GM18870 (cell line): Measurements from ENCODE around the gene WDR82.
A peak's percentile ranks its signal among the peaks of the same experiment; 100 is the strongest.

Experiments
- ATAC-seq: cut with Tn5 transposase; IDR thresholded peaks from one replicate; pipeline ENCODE4 v1.9.1; 2021; ENCODE audit warnings: moderate library complexity; ENCODE audit not compliant: unreplicated experiment

The WDR82 gene

DNA sequence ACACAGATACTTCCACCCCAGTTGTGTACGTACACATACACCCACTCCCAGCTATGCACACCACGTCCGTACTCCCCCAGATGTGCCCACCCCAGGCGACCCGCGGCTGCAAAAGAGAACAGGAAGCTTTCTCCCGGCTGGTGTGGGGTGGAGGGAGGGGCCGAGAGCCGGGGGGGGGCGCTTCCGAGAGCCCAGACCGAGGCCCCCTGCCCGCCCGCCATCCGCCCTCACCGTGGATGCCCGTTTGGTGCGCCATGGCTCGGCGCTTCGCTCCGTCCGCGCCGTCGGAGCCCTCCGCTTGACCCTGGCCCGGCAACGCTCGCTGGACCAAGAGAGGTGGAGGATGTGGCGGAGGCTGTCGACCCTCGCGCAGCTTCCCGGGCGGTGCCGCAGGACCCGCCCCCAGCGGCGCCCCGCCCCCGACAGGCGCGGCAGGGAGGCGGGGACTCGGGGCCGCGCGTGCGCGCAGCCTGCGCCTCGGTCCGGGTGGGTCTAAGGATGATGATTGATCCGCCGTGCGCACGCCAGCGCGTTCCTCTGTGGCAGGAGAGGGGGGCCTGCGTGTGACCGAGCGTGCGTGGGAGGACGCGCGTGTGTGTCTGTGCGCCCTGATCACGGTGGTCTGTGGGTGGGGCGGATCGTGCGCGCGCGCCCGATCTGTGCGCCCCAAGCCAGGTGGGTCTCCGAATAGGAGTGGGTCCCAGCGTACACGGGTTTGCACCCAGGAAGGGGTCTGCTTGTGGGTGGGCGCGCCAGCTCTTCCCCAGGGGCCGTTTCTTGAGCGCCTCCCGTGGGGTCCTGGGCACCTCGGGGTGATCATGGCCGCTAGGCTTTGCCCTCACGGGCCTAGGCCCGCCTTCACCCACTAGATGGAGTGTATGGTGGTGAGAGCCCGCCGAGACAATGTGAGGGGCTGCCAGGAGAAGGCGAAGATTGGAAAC lies 39.4 kb downstream of the WDR82 start, which contains the start of gene TWF2:
TSS of gene TWF2 (minus strand) at position 398 of the 941 bp plus-strand sequence. CDS start at position 256, 142 bp downstream.
- ATAC-seq = peak; percentile 48

GRCh38 chr3:52238193-52238760 lies 40.2 kb downstream of the WDR82 start:
- ATAC-seq = peak; percentile 13

GRCh38 chr3:52237657-52238172 lies 40.7 kb downstream of the WDR82 start:
- no peak for ATAC-seq

DNA sequence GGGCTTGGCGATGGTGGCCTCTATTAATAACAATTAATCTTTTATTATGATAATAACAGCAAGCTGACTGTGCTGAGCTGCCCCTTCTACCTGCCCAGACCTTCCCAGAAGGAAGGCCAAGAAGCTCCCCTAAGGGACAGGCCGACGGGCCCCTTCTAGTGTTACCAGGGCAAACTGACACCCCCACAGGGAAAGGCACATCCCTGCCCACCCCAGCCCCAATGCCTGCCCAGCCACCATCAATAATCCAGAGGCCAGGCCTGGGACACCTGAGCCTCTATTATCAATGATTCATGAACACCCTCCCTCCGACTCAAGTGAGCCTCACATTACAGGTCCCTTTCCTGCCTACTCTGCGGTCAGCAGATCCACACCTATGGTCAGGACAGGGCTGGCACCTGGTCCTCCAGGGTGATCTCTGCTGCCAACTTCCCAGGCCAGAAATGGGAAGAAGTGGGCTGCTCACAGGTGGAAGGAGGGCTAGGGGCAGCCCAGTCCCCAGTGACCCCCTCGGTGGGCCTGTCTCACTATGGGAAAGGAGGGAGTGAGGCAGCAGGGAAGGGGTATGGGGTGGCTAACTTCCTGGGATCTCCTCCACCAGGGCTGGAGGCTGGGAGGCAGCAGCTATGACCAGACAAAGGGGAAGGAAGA lies 41.3 kb downstream of the WDR82 start:
- ATAC-seq = no peak

- no peak for ATAC-seq
Observed at GRCh38 chr3:52236424-52236886, 42.0 kb downstream of the WDR82 start.

DNA sequence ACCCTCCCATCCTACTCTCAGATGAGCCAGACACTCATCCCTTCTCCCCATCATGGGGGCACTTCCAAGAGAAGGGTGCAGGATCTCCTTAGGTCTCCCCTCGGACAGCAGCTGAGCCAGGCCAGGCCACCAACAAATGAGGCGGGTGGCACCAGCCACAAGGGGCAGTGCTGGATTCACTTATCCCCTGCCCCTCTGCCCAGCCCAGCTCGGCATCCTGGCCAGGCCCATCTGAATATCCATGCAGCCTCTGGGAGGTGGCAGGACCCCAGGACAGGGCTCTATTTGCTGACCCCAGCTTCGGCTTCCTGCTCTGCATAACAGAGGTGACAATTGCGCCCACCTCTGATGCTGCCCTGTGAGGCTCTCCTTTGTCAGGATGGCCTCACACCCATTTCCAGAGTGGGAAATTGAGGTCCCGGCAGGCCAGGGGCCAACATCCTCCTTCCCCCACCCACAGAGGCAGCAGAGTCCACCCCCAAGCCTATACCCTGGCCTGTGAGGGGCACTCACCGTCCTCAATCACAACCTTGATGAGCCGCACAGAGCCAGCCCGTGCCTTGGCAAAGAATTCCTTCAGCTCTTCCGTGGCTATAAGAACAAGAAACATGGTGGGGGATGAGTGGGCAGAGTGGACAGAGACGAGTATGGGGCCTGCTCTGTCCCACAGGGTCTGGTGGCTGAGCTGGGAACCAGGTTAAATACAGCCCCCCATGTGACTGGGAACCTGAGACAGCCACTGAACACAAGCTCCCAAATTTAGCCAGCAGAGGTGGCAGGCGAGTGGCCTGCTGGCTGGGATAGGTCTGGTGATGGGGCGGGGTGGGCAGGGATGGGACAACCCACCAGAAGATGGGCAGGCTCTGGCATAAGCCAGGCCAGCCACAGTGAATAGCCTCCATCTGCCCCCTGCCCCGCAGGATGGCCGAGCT lies 43.7 kb downstream of the WDR82 start:
- ATAC-seq = no peak

DNA sequence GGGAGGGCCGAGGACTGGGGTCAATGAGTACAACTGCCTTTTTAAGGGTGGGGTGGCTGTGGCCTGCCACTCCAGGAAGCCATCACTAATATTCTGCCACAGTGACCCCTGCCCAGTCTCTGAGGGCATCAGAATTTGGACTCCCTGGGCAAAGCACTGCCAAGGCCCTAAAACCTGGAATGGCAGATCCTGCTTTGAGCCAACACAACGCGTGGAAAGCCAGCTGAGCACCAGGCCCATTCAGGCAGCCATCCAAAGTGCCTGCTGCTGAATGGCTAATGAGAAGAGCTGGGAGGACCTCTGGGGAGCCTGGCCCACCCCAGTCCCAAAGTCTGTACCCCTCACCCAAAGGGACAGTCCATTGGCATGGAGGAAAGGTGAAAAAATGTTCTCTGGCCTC lies 44.5 kb downstream of the WDR82 start:
- no peak for ATAC-seq

DNA sequence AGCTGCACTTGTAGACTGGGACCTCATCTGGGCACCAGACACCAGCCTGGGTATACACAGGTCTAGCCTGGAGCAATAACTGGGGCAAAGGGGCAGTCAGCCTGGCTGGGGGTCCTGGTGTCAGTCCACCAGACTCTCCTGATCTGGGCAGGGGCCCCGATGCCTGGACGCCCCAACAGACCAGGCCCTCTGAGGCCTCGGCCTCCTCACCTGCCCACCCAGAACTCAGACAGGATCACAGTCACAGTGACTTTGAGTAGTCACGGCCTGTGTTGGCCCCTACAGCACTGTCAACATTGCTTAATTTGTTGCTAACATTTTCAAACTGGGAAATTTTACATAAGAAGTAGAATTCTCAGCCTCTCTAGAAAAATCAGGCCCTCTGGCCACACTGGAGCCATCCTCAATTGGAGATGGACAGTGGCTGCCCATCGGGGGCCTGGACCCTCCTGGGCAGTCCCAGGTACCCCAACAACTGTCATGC lies 45.3 kb downstream of the WDR82 start:
- no peak for ATAC-seq

- ATAC-seq = no peak
Observed at GRCh38 chr3:52232279-52233107, 46.0 kb downstream of the WDR82 start.

- ATAC-seq = no peak
Observed at GRCh38 chr3:52231502-52232278, 46.8 kb downstream of the WDR82 start.

- no peak for ATAC-seq
Observed at GRCh38 chr3:52230889-52231499, 47.5 kb downstream of the WDR82 start.

DNA sequence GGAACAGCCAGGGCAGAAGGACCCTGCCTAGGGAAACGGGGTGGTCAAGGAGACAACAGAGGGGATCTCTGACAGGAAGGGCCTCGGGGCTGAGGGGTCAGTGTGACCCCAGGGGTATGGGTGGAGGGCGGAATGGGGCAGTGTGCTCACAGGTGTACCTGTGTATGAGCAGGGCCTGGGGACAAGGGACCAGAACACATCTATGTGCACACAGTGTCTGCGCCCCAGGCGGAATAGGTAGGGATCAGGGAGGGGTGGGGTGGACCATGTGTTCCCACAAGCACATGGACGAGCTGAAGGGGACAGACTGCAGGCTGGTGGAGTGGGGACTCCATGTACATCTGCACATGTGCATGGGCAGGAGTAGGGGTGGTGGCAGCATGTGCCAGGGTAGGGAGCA lies 48.0 kb downstream of the WDR82 start:
- no peak for ATAC-seq

DNA sequence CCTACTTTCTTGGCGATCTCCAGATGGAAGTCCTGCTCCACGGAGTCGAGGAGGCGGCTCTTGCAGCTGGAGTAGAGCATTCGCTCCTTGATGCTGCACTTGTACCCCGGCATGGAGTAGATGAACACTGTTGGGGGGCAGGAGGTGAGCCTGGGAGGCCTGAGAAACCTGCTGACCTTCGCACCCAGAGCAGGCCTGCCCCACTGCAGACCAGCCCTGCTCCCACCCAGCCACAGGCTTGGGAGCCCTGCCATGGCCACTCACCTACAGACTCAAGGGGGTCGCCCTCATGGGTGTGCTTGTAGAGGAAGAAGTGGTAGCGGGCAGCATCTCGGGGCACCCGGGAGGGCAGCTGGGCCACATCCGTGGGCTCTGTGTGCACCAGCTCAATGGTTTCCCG lies 48.8 kb downstream of the WDR82 start:
- ATAC-seq = no peak

GRCh38 chr3:52228751-52229291 lies 49.6 kb downstream of the WDR82 start:
- no peak for ATAC-seq

DNA sequence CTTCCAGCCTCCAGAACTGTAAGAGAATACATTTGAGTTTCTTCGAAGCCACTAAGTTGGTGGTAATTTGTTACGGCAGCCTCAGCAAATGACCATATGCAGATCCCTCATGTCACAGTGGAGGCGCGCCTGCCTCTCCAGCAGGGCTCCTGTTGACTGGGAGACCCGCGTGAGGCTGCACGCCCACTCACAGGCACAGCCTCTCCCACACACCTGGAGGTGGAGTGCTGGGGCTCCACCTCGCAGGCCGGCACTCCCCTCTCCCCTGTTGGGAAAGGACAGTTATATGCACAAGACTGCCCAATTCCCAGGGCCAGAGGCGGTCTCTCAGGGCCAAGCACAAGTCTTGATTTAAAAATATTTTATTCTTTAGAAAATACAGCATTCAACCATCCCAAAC lies 50.2 kb downstream of the WDR82 start:
- ATAC-seq = no peak

DNA sequence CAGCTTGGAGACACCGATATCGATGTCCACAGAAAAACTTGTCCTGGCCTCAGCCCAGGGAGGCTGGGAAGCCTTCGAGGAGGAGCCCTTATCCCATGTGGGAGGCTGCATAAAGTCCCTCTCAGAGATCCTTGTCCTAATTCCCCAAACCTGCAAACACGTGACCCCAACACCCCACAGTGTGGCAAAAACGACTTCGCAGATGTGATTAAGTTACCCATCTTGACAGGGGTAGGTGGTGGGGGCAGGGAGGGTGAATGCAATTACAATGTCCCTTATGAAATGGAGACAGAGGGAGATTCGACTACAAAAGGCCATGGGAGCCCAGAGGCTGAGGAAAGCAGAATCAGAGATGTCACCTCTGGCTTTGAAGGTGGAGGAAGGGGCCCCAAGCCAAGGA lies 50.7 kb downstream of the WDR82 start:
- ATAC-seq = no peak

DNA sequence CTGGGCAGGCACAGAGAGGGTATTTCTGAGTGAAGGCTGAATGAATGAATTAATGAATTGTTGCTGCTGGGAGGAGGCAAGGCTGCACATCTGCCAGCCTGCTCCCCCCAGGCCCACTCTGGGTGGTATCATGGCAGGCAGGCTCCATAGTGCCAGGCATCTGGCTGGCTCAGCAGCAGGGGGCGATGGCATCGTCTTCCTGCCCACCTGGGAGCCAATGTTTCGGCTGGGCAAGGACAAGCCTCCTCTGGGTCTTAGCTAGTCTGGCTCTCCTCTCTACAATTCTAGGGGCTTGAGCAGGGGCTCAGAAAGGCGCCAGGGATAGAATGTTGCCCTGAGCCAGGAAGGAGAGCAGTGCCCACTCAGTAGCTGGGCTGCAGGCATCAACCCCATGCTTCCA lies 51.3 kb downstream of the WDR82 start:
- ATAC-seq = no peak
